Activated CD4-positive, alpha-beta T cell treated with anti-CD3 and anti-CD28 coated beads for 1 hour (primary cell): Measurements from ENCODE around the gene PHF12.
"Not testable (repeated sequence)": the region's sequence is repeated elsewhere in the genome, so short reads cannot be mapped to it uniquely, and the experiment has no call there.

Experiments
- DNase-seq: peaks from one replicate; pipeline ENCODE4 v3.0.0-alpha.2; 2020

PHF12 gene

GRCh38 chr17:28953444-28954118, 2.3 kb upstream of the PHF12 start:
- no peak for DNase-seq

GRCh38 chr17:28951991-28952975, 965 bp upstream of the PHF12 start:
- DNase-seq: peak; percentile 93

DNA sequence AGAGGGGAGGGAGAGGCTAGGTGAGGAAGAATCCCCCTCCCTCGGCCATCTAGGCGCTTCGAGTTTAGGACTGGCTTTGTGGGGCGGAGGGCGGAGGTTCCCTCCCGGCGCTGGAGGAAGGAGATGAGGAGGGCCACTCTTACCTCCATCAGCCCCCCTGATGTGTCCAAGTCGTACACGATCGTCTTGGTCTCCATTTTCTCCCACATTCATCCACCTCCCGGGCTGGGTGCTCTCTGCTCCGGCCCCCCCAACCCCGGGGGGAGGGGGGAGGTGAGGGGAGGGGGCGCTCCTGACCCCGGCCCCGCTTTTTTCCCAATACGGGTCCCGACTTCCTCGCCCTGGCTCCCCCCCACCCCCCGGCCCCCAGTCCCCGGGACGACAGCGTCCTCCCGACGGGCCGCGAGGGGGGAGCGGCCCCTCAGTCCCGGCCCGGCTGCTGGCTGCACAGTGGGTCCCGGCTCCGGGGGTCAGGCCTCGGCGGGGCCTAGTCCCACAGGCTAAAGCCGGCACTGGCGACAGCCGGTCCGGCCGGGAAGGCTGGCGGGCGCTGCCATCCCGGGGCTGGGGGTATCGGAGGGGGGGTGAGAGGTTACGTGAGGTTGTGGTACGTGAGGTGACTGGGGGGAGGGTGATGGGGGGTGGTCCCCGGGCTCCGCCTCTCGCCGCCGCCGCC, 428 bp downstream of the PHF12 start:
- no peak for DNase-seq

DNA sequence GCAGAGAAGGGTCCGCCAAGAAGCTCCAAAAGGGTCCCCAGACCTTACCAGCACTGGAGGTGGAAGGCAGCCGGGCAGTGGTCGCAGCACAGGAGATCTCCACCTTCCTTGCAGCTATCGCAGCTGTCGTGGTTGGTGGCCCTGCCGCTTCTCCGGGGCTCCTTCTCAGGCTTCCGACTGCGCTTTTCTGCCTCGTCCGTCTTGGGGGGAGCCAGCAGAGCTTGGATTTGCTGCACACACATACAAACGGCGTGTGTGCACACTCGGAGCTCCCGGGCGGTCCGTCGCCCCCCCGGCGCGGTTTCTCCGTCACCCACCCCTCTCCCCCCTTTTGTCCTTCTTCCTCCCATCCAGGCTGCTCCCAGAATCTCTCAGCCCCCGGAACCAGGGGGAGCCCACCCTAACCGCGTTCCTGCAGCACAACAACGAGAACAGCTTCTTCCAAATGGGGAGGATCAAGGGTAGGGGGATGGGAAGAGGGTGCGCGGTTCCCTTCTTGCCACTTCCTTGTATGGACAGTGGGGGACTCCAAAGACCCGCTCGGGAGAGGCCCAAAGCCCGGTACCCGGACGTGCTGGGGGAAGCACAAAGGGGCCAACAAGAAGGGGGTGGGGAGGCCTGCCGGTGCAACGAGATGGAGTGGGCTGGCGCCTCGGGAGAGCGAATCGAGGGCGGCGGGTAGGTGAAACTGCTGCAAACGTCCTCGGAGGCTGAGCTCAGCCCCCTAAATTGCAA, 1.1 kb downstream of the PHF12 start:
- peak; percentile 32 for DNase-seq

DNA sequence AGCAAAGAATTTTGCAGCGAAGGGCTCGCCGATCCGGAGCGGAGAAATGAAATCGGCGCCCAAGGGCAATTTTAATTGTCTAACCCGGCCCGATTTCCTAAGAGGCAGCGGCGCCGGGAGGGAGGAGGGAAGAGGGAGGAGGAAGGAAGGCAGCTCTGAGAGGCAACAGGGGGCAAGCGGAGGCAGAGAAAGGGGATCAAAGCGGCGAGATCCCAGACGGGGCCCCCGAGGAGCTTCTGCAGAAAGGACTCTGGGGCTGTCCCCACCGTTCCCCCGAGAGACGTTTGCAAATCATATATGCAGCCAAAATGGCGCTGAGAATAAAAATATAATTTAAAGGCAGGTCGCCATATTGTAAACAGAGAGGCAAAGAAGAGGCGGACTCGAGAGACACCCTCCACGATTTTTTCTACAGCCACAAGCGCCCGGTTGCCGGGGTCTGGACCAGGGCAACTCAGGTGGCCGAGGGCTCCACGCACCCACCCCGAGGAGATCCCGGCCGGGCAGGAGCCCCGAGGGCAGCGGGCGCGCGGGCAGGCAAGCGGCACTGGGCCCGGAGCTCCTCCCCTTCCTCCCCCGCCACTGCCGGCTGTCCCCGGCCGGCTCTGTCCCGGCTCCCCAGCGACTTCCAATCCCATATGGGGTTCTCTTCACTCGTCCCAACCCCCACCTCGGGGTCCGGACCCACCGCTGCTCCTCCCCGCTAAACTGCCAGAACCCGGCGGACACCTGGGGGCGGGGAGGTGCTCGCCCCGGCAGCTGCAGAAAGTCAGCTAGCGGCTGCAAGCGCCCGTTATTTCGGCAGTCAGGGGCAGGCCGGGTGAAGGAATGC, 1.9 kb downstream of the PHF12 start:
- DNase-seq: peak; percentile 32

- no peak for DNase-seq
These were observed 2.5 kb downstream of the PHF12 start for GRCh38 chr17:28948873-28949184.

GRCh38 chr17:28948342-28948741, 3.0 kb downstream of the PHF12 start:
- no peak for DNase-seq

GRCh38 chr17:28947639-28948038, 3.7 kb downstream of the PHF12 start:
- no peak for DNase-seq

DNA sequence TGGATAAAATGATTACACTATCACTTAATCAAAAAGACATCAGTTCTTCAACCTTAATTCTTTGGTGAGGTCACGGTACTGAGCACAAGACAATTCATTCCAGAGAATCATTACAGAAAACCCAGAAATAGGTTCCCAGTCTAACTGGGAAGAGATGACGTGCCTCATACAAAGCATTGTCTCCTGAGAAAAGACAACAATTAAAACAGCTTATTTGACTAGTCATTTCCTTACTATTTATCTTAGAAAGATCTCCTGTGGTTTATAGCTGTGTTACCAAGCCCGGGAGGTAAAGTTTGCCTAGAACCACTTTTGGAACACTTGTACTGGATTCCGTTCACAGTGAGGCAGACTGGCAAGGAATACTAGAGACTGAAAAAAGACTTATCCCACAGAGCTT, 5.1 kb downstream of the PHF12 start:
- DNase-seq: no peak

DNA sequence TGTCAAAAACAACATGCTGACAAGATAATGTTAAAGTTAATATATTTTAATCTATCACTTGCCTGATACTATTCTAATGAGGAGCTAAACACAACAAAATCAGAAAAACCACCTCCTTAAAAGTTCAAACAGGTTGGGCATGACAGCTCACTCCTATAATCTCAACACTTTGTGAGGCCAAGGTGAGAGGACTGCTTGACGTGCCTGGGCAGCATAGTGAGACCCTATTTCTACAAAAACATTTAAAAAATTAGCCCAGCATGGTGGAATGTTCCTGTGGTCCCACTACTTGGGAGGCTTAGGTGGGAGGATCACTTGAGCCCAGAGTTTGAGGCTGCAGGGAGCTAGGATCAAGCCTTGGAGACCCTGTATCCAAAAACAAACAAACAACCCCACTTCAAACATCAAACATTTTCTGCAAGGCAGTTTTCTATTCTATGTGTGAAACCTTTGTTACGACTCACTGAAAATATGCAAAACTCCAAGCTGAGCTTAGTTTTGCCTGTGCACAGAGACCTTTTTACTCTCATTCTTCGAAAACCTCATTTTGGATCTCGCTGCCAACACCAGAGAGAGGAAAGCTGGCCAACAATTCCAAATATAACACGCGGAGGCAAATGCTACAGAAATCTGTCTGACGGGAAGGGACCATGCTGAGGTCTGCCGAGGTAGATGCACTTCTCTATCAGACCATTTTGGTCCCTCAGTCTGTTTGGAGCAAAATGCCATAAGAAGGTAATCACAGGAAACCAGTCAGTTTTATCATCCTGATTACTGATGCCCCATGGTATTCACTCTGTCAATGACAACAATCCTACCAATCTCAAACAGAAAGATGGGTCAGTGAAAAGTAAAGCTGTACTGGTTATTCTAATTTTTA, 6.2 kb downstream of the PHF12 start:
- DNase-seq: no peak

DNA sequence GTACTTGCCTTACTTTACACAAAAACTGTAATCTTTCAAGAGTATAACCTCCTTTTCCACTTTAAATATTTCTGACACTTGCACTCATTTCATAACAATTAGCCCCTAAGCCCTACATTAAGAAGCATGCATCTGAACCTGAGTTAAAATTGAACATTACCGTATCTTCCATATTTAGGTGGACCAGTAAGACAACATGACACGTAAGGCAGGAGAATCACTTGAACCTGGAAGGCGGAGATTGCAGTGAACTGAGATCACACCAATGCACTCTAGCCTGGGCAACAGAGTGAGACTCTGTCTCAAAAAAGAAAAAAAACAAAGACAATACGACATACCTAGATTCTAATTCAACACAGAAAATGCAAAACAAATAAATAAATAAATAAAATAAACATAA, 7.0 kb downstream of the PHF12 start:
- no peak for DNase-seq

DNA sequence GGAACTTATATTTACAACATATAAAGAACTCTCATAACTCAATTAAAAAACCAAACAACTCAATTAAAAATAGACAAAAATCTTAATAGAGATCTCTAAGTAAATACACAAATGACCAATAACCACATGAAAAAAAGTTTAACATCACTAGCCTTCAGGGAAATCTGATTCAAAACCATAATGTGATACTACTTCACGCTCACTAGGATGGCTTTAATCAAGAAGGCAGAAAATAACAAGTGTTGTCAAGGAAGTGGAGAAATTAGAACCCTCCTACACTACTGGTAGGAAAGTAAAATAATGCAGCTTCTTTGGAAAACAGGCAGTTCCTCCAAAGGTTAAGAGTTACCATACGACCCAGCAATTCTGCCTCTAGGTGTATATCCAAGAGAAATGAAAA, 8.4 kb downstream of the PHF12 start:
- no peak for DNase-seq

GRCh38 chr17:28941251-28941650, 10.1 kb downstream of the PHF12 start:
- DNase-seq: no peak

DNA sequence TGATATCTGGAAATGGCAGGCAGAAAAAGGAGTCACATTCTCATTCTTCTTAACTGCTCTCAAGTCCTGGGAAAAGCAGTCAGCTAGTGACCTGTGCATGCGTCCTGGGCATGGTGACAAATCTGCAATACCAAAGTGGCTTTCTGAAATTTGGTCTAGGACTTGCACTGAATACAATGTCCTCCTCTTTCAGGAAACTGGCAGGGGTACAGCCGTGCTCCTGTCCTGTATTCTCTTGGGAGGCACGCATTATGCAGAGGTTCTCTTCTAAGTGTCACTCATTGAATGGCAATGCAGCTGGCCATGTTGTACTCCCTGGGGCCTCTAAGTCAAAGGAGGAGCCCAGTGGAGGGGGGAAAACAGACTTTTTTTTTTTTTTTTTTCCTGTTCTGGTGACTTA, 10.6 kb downstream of the PHF12 start:
- no peak for DNase-seq

GRCh38 chr17:28940142-28940541, 11.2 kb downstream of the PHF12 start:
- DNase-seq: no peak

GRCh38 chr17:28938552-28938951, 12.8 kb downstream of the PHF12 start:
- no peak for DNase-seq

GRCh38 chr17:28937044-28937729, 14.1 kb downstream of the PHF12 start:
- no peak for DNase-seq

GRCh38 chr17:28935744-28936460, 15.4 kb downstream of the PHF12 start:
- DNase-seq: no peak

DNA sequence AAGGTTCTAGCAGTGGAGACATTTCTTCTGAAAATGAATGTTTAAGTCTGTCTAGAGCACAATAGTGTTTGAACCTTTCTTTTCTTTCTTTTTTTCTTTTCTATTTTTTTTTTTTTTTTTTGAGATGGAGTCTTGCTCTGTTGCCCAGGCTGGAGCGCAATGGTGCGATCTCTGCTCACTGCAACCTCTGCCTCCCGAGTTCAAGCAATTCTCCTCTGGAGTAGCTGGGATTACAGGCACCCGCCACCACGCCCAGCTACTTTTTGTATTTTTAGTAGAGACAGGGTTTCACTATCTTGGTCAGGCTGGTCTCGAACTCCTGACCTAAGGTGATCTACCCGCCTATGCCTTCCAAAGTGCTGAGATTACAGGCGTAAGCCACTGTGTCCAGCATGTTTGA, 16.8 kb downstream of the PHF12 start:
- DNase-seq: not testable (repeated sequence)

GRCh38 chr17:28929787-28930186, 21.5 kb downstream of the PHF12 start:
- no peak for DNase-seq
